HG02938 (cell line): ENCODE data around the gene ZNF853.
"Not testable (repeated sequence)": the region's sequence is repeated elsewhere in the genome, so short reads cannot be mapped to it uniquely, and the experiment has no call there.

ENCODE experiments used
- ATAC-seq: cut with Tn5 transposase; IDR thresholded peaks from one replicate; pipeline ENCODE4 v1.9.1; 2021; ENCODE audit warnings: mild to moderate bottlenecking, moderate library complexity; ENCODE audit not compliant: unreplicated experiment

The ZNF853 gene

DNA sequence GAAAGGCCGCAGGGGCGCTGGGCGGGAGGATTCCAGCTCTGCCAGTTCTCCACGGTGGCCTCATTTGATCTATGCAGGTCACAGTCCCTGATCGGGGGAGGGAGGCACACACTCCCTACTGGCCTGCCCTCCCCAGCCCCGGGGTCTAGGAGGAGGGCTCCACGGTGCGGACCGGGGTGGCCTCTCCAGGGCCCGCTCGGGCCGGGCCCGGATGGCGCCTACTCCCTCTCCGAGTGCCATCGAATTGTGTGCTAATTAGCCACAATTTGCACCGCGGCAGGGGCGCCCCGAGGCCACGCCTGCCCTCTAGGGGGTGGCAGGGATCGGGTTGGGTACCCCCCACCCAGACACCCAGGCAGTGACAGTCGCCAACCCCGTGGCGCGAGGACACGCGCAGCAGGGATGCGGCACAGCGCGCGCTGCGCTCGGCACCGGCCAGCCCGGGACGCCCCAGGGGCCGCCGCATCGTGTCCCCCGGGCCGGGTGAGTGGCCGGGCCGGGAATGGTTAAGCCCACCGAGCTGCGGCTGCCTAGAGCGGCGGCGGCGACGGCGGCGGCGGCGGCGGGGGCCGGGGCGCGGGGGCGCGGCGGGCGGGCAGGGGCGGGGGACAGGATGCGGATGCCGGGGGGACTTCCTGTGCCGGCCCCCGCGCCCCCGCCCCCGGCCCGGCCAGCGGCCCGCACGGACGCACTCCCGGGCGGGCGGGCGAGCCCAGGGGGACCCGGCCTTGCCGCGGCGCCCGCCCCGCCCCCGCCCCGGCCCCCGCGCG, at the start of gene ZNF853:
TSS of gene ZNF853 (plus strand) at position 658 of the 770 bp plus-strand sequence. CDS start 565 bp downstream, outside the sequence.
- no peak for ATAC-seq

DNA sequence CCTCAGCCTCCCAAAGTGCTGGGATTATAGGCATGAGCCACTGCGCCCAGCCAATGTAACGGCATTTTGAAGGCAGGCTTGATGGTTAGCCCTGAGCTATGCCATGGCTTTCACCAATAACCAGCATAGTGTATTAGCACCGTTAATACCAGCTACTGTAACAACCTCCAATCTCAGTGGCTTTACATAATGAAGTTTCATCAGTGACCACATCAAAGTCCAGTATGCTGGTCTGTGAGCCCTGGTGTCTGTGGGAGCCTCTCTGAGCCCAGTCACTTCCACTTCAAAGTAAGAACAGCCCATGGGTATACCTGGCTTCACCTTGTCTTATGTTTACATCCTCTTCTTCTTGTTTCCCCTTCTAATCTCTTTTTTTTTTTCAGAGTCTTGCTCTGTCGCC, 49.8 kb upstream of the ZNF853 start:
- ATAC-seq: no peak

DNA sequence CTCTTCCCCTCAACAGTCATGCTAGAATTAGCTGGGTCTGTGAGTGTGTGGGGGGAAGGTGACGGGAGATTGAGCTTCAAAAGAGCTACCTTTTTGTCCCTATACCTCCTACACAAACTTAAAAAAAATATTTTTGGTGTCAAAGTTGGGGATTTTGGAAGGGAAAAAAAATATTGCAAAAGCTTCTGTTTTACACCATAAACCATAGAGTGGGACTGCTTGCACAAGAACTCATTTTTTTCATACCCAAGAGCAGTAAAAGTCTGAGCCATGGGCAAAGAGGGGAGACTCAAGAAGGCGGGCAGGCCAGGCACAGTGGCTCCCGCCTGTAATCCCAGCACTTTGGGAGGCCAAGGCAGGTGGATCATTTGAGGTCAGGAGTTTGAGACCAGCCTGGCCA, 47.5 kb upstream of the ZNF853 start:
- ATAC-seq: no peak

DNA sequence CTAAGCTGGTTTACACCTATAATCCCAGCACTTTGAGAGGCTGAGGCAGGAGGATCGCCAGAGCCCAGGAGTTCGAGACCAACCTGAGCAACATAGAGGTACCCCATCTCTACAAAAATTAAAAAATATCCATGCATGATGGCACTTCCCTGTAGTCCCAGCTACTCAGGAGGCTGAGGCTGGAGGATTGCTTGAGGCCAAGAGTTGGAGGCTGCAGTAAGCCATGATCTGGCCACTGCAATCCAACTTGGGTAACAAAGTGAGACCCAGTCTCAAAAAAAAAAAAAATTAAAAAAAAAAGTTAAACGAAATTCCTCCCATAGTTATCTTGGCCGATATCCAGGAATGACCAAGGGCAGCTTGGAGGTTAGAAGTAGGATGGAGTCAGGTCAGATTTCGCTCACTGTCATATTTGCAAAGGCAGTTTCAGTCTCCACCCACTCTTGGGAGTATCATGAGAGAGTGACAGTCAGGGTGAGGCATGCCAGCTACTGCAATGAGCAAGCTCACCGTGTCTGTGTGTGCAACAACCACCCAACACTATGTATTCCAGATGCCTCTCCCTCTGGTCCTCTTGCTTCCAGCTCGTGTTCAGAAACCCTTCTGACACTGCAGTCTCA, 44.1 kb upstream of the ZNF853 start:
- ATAC-seq: no peak

DNA sequence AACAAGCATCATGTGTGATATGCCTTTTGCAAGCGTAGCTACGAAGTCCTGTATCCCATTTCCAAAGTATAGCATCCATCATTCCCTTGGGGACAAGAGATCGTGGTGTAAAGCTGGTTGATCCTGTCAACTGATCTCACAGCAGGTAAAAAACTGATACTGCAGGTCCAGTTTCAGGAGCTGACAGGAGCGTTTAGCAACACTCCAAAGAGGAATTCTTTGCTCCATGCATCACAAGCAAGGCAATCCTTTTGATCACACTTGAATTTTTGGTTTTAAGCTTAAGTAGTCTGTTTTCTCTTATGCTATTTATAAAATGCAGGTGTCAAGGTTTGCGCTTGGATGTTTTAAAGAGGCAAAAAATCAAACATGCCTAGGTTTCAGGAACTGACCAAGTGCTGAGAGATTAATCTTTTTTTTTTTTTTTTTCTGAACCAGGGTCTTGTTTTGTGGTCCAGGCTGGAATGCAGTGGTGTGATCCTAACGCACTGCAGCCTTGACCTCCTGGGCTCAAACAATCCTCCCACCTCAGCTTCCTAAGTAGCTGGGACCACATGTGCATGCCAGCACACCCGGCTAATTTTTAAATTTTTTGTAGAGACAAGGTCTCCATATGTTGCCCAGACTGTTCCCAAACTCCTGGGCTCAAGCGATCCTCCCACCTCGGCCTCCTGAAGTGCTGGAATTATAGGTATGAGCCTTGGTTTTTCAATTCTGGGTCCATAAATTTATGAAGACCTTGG, 40.0 kb upstream of the ZNF853 start:
- ATAC-seq: no peak

DNA sequence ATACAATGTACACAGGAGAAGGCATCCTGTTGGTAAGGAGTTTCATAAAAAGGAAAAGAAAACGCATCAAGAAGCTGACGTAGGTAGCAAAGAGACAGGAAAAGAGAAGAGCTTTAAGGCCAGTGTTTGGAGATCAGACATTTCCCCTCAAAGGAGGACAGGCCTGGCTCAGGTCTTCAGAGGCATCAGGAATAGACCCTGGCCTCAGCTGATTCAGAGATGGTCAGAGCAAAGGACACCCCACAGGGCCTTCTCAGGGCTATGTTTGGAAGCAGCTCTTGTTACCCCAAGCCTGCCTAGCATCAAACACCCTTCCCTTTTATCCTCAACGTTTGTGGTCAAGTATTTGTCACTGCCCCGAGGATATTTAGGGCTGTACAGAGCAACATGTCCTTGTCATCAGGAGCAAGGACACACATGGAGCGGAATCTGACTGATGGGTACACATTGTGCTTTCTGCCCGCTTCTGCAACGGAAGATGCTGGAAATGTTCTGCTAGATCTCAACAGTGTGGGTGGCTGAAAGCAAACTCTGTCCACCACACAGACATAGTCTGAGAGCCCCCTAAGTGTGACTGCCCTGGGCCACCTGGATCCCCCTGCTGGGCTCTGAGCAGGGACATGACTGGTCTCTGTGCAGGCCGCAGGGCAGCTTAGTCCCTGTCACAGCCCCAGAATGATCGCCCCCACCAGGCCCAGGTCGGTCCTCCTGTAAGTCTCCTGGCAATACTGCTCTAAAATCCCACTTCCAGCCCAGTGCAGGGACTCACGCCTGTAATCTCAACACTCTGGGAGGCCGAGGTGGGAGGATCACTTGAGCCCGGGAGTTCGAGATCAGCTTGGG, 39.2 kb upstream of the ZNF853 start:
- ATAC-seq: no peak

DNA sequence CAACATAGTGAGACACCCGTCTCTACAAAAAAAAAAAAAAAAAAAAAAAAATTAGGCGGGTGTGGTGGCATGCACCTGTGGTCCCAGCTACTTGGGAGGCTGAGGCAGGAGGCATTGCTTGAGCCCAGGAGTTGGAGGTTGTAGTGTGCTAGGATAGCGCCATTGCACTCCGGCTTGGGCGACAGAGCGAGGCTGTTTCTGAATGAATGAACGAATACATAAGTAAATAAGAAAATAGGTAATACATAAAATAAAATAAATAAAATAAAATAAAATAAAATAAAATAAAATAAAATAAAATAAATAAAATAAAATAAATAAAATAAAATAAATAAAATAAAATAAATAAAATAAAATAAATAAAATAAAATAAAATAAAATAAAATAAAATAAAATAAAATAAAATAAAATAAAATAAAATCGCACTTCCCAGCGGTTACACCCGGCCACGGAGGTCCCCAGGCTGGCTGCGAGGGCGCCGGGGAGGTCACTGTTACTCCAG, 38.5 kb upstream of the ZNF853 start:
- not testable (repeated sequence) for ATAC-seq

DNA sequence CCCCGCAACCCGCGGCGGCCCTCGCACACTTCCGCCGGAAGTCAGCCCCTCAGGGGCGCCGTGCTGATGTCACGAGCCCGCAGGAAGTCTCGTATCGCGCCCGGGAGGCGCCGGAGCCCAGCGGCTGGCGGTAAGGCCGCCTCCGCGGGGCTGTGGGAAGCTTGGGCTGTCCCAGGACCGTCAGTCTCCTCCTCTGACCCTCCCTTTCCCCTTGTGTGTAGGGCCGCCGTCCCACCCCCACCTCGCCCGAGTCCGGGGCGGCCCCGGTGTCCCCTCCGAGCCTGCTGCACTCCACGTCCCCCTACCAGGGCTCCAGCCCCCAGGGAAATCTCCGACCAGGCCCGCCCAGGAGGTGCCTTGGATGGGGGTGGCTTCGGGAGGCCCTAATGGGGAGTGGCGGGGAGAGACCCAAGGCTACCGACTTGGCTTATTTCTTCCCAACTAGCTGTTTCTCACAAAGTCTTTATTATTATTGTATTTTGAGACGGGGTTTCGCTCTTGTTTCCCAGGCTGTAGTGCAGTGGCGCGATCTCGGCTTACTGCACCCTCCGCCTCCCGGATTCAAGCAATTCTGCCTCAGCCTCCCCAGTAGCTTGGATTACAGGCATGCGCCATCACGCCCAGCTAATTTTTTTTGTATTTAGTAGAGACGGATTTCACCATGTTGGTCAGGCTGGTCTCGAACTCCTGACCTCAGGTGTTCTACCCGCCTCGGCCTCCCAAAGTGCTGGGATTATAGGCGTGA, 37.9 kb upstream of the ZNF853 start, which contains the start of gene ZDHHC4:
TSS of gene ZDHHC4 (plus strand) at position 86 of the 745 bp plus-strand sequence. CDS start 3,108 bp downstream, outside the sequence.
- ATAC-seq: peak; percentile 95

DNA sequence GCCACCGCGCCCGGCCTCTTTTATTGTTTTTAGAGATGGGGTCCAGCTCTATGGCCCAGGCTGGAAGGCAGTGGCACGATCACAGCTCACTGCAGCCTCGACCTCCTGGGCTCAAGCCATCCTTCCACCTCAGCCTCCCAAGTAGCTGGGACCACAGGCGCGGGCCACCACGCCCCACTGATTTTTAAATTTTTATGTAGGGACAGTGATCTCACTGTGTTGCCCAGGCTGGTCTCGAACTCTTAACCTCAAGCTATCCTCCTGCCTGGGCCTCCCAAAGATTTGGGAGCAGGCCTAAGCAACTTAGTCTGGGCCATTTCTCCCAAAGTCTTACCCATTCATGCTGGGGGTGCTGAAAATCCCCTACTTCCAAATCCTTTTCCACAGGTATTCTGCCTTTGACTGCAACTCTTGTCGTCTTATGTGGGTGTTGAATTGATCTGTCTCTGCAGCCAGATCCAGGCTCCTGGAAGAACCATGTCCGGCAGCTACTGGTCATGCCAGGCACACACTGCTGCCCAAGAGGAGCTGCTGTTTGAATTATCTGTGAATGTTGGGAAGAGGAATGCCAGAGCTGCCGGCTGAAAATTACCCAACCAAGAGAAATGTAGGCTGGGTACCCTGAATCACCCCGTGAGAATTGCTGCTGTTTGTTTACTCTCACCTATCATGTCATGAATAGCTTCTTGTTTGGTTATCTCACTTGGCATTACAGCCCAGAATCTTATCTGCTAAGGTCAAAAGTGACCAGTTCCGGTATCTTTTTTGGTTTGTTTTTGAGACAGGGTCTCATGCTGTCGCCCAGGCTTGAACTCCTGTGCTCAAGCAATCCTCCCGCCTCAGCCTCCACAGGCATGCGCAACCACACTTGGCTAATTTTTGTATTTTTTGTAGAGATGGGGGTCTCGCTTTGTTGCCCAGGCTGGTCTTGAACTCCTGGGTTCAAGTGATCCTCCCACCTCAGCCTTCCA, 37.0 kb upstream of the ZNF853 start:
- ATAC-seq: no peak

DNA sequence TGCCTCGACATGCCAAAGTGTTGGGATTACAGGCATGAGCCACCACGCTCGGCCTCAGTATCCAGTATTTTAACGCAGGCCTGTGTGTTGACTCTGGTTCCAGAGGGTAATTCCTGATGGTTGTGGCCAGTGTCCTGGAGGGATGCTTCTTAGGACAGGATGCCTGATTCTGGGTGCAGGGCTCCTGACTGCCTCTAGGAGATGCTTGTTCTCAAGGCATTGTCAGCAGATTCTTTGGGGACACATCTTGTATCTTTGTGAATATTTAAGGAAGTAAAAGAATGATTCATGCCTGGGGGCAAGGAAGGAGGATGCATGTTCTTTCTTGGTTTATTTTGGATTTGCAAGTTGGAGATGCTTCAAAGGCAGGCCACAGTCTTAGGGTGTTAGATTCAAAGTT, 36.0 kb upstream of the ZNF853 start:
- ATAC-seq: no peak

DNA sequence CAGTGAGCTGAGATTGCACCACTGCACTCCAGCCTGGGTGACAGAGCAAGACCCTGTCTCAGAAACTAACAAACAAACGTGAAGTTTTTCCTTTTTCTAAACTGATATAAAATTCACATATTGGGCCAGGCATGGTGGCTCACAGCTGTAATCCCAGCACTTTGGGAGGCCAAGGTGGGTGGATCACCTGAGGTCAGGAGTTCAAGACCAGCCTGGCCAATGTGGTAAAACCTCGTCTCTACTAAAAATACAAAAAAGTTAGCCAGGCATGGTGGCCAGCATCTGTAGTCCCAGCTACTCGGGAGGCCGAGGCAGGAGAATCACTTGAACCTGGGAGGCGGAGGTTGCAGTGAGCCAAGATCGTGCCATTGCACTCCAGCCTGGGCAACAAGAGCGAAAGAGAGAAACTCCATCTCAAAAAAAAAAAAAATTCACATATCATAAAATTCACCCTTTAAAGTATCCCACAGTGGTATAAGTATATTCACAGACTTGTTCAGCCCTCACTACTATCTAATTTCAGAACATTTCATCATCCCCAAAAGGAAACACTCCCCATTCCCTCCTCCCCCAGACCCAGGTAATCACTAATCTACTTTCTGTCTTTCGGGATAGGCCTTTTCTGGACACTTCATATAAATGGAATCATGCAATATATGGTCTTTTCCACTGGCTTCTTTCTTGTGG, 29.5 kb upstream of the ZNF853 start:
- not testable (repeated sequence) for ATAC-seq

DNA sequence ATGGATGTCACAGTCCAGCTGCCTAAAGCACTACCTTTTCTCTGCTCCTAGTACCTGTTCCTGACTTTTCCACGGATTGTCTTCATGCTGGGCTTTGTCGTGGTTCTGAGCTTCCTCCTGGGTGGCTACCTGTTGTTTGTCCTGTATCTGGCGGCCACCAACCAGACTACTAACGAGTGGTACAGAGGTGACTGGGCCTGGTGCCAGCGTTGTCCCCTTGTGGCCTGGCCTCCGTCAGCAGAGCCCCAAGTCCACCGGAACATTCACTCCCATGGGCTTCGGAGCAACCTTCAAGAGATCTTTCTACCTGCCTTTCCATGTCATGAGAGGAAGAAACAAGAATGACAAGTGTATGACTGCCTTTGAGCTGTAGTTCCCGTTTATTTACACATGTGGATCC, 26.8 kb upstream of the ZNF853 start:
- no peak for ATAC-seq

DNA sequence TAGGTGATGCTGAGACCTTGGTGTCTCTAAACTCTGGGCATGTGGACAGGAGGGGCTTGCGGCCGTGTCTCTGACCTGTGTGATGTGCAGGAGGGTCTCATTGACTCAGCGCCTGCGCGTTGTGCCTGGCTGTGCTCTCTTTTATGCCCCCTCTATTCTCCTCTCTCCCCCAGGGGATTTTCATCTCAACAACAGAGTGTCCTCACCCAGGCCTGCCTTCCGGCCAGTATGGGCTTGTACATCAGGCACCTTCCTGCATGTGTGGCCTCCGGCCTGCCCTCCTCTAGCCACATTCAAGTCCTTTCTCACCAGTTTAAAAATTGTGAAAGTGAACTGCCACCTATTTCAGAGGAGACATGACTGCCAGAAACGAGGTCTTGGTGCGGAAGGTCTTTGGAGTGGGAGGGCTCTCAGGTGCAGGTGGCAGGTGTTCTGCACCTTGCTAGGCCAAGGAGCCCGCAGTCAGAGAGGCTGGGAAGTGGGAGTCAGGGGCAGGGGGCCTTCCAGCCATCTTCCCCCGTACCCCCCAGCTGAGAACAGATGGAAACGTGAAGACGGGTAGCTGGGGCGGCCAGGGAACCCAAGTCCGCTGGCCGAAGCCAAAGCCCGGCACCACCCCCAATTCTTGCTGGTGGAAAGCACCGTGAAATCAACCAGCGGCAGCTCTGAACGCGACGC, 26.1 kb upstream of the ZNF853 start:
- ATAC-seq: no peak

DNA sequence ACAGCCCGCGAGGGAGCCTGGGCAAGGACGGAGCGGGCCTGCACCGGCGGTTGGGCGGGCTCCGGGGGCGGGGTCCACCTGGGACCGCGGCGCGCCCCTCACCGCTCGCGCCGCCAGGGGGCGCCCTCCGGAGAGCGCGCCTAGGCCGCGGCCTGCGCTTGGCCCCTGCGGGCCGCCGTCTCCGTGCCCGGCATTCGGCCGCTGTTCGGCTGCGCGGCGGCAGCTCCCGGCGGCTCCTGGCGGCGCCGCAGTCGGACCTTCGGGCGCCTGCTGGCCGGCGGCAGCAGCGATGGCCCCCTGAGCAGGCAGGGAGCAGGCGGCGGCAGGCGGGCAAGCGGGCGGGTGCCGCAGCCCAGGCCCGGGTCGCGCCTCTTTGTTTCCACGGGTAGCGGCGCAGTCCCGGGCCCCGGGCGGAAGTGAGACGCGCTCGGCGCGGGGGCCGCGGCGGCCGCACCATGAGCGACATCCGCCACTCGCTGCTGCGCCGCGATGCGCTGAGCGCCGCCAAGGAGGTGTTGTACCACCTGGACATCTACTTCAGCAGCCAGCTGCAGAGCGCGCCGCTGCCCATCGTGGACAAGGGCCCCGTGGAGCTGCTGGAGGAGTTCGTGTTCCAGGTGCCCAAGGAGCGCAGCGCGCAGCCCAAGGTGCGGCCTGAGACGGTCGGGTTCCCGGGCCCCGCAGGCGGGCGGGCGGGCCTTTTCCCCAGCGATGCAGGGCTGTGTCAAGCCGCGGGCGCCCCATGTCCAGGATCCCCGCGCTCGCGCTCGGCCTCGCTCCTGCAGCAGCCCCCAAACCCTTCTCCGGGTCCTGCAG, 25.4 kb upstream of the ZNF853 start, which contains the start of gene INTS15:
TSS of gene INTS15 (plus strand) at position 193 of the 816 bp plus-strand sequence. CDS start at position 456, 263 bp downstream.
- peak; percentile 76 for ATAC-seq

DNA sequence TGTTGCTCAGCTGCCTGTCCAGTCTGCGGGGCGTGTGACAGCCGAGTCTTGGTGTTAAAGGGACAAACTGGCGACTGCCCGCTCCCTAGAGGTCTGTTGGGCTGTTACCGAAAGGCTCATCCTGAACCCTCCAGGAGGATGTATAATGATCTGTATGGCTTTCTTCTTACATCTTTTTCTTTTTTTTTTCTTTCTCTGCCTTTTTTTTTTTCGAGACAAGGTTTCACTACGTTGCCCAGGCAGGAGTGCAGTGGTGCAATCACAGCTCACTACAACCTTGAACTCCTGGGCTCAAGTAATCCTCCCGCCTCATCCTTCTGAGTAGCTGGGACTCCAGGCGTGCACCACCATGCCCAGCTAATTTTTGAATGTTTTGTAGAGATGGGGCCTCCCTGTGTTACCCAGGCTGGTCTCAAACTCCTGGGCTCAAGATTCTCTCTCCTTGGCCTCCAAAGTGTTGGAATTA, 24.7 kb upstream of the ZNF853 start:
- ATAC-seq: peak; percentile 38

DNA sequence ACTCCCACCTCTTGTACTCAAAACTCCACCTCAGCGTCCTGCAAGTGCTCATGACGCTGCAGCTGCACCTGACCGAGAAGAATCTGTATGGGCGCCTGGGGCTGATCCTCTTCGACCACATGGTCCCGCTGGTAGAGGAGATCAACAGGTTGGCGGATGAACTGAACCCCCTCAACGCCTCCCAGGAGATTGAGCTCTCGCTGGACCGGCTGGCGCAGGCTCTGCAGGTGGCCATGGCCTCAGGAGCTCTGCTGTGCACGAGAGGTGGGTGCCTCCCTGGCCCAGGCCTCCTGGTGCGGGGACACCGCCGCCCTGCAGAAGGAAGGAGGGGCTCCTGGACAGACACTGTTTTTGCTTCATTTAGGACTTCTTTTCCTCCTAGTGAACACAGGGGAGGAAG, 15.3 kb upstream of the ZNF853 start:
- ATAC-seq: no peak
